K562 (cell line): Measurements from ENCODE around the gene CRYZ. TPM values are rescaled to one million over a fixed set of nuclear protein-coding genes. Genes with fewer than 3 reads are reported as not detected.

Experiments used
- ATAC-seq: fragments of 200-7000 bp; cut with Tn5 transposase; 3 replicates; pipeline ENCODE4 v1.9.1; 2020; ENCODE audit warnings: moderate library complexity
- BruUV-seq: library from RNA; stranded (reverse); fragments of 400-500 nt; replicated peaks from 2 replicates; lab custom pipeline; 2021; lab: Mats Ljungman, UMichigan
- CTCF ChIA-PET: fragments of 300-600 bp; formaldehyde crosslinking; extraction: SDS; loops from one replicate; lab custom pipeline; 2021; ENCODE audit warnings: low intra/inter-chr PET ratio; lab: Yijun Ruan, JAX
- POLR2A ChIA-PET: fragments of 300-600, 350-650 bp; sonication (Branson Sonifier 250); formaldehyde crosslinking; extraction: SDS; loops from one replicate; lab custom pipeline; 2021; ENCODE audit warnings: antibody characterized with exemption, inconsistent platforms; lab: Yijun Ruan, JAX
- DNase-seq, 4 experiments: peaks; one replicate each; pipeline versions ENCODE4 v3.0.0 to v3.0.0-alpha.2; 2011 to 2018; ENCODE audit warnings: low spot score in 3 of 4, mixed read lengths in 3 of 4; ENCODE audit errors: extremely low read depth in 1 of 4
- FAIRE-seq: peaks from 2 replicates; lab custom pipeline; 2011; peaks lifted over from hg19 to GRCh38; lab: Jason Lieb, UNC
- H2AFZ ChIP-seq: 2 replicates; pipeline ENCODE4 v1.6.0; 2011; ENCODE audit warnings: low read depth, low read length, control low read depth, inconsistent platforms
- H3K27ac ChIP-seq: fragments of 200-600 bp; 3 replicates; pipeline ENCODE4 v1.8.0; 2011; ENCODE audit warnings: low read depth, mild to moderate bottlenecking, control low read depth, inconsistent platforms, low read length, moderate library complexity, mixed read lengths; ENCODE audit errors: extremely low read depth
- H3K27me3 ChIP-seq, 2 experiments: fragments of 300-600 bp in 1 of 2; 2 replicates in 1 of 2; 3 replicates in 1 of 2; pipeline versions ENCODE4 v1.6.0 to v1.8.0; 2011; ENCODE audit warnings: inconsistent platforms in 2 of 2, low read length in 2 of 2, mild to moderate bottlenecking in 1 of 2, mixed read lengths in 1 of 2, moderate library complexity in 1 of 2; ENCODE audit not compliant: control insufficient read depth in 2 of 2, insufficient read depth in 2 of 2
- H3K36me3 ChIP-seq: fragments of 300-600 bp; 3 replicates; pipeline ENCODE4 v1.8.0; 2011; ENCODE audit warnings: mild to moderate bottlenecking, low read length, inconsistent platforms; ENCODE audit not compliant: control insufficient read depth, insufficient read depth
- H3K4me1 ChIP-seq, 2 experiments: fragments of 200-600 bp in 1 of 2; replicated peaks in 1 of 2; 2 replicates in 1 of 2; 3 replicates in 1 of 2; pipeline versions ENCODE4 v1.5.1 to v1.8.0; 2011; ENCODE audit warnings: inconsistent platforms in 2 of 2, low read length in 2 of 2, mild to moderate bottlenecking in 1 of 2, mixed read lengths in 1 of 2, moderate library complexity in 1 of 2; ENCODE audit not compliant: control insufficient read depth in 2 of 2, insufficient read depth in 2 of 2
- H3K4me2 ChIP-seq: 2 replicates; pipeline ENCODE4 v1.6.1; 2011; ENCODE audit warnings: low read length, control low read depth, inconsistent platforms, mixed read lengths; ENCODE audit not compliant: insufficient read depth
- H3K4me3 ChIP-seq: fragments of 200-600 bp; sonication (generic), shearing (Covaris generic); 2 replicates; pipeline ENCODE4 v1.5.1; 2016; ENCODE audit warnings: control low read depth, inconsistent platforms
- H3K79me2 ChIP-seq: fragments of 200-600 bp; 3 replicates; pipeline ENCODE4 v1.8.0; 2011; ENCODE audit warnings: low read length, inconsistent platforms; ENCODE audit not compliant: control insufficient read depth, insufficient read depth
- H3K9ac ChIP-seq, 2 experiments: 2 replicates each; pipeline versions ENCODE4 v1.6.0 to v1.6.1; 2011; ENCODE audit warnings: low read depth in 2 of 2, low read length in 2 of 2, control low read depth in 1 of 2, inconsistent platforms in 1 of 2, mild to moderate bottlenecking in 1 of 2, mixed read lengths in 1 of 2; ENCODE audit not compliant: insufficient read depth in 1 of 2
- H3K9me1 ChIP-seq: one replicate; pipeline ENCODE4 v1.6.0; 2011; ENCODE audit warnings: inconsistent platforms, mild to moderate bottlenecking, low read length, moderate library complexity; ENCODE audit not compliant: control insufficient read depth, insufficient read depth
- H3K9me3 ChIP-seq: replicated peaks from 2 replicates; pipeline ENCODE4 v1.5.1; 2011; ENCODE audit warnings: low read depth, low read length, inconsistent platforms; ENCODE audit not compliant: control insufficient read depth, insufficient read depth
- H4K20me1 ChIP-seq: replicated peaks from 2 replicates; pipeline ENCODE4 v1.6.1; 2011; ENCODE audit warnings: low read length, inconsistent platforms, mixed read lengths; ENCODE audit not compliant: control insufficient read depth, insufficient read depth
- ELF2 ChIP-seq: fragments of 250-450 bp; sonication (Bioruptor Pico); IDR thresholded peaks from 2 replicates; pipeline ENCODE4 v1.5.0; 2021; ENCODE audit warnings: mild to moderate bottlenecking
- IRF9 ChIP-seq: fragments of 450-650 bp; IDR thresholded peaks from 2 replicates; pipeline ENCODE4 v1.6.1; 2016; ENCODE audit warnings: missing biosample characterization, missing genetic modification characterization
- RREB1 ChIP-seq: fragments of 250-450 bp; sonication (Bioruptor Pico); IDR thresholded peaks from 2 replicates; pipeline ENCODE4 v1.4.0; 2020
- ZFPM2 ChIP-seq: fragments of 250-450 bp; sonication (Bioruptor Pico); IDR thresholded peaks from 2 replicates; pipeline ENCODE4 v1.5.1; 2022; ENCODE audit warnings: mild to moderate bottlenecking
- WGBS: fragments of 100-300 bp; shearing (Covaris generic); methylation state at CpG from one replicate; pipeline ENCODE4 v1.1.6; 2016; ENCODE audit warnings: low coverage, mixed read lengths; ENCODE audit not compliant: insufficient coverage; ENCODE audit errors: missing lambda C conversion rate; 5-methylcytosine and 5-hydroxymethylcytosine counted together
- in situ Hi-C: fragments of 300-500 bp; cut with MboI; formaldehyde crosslinking; loops from 4 replicates; pipeline ENCODE4 v1.15.0; 2018; ENCODE audit warnings: inconsistent platforms, mixed read lengths
- intact Hi-C: fragments of 100-400 bp; cut with micrococcal nuclease; formaldehyde crosslinking; loops from 2 replicates; pipeline ENCODE4 v1.14.2; 2022
- polyA plus RNA-seq, 8 experiments: library from polyadenylated mRNA; depleted of rRNA in 4 of 8; stranded (reverse) in 5 of 8; unstranded in 3 of 8; fragments of >200 nt; fragmentation: Nextera tagmentation in 2 of 8; fragmentation: Illumina TruSeq in 1 of 8; extraction: Ambion mirVana in 2 of 8; extraction: Trizol in 1 of 8; gene quantifications; 2 replicates each; pipeline versions ENCODE4 v1.2.1 to v1.2.3, GENCODE V29; 2011 to 2014; ENCODE audit warnings: inconsistent platforms in 1 of 8, missing spikeins in 1 of 8
- total RNA-seq, 7 experiments: library from RNA; depleted of rRNA in 6 of 7; stranded (reverse); fragments of >200 nt in 6 of 7; fragmentation: Illumina TruSeq in 2 of 7; extraction: Trizol in 2 of 7; gene quantifications; 2 replicates each; pipeline versions ENCODE4 v1.2.1 to v1.2.3, GENCODE V29; 2011 to 2021; ENCODE audit warnings: low replicate concordance in 1 of 7

CRYZ gene
- total and polyA plus RNA-seq, 9 of the 15 experiments (the other 6 are each of a cell fraction or from before 2014, with no cell fraction given), result 51.7 to 179 (median 81.4) TPM

GRCh38 chr1:74777525-74777924, 44.7 kb upstream of the CRYZ start (continued):
- TF ChIP-seq RREB1 (CRISPR knock-in tag) (no peak), IRF9 (no peak)

GRCh38 chr1:74775735-74776134, 42.9 kb upstream of the CRYZ start:
- 0% methylated on average over 2 of the region's 2 CpGs for whole genome bisulfite sequencing
- H3K4me2 ChIP-seq, result no peak overlapping the region
- H3K27me3 ChIP-seq, result no peaks in the 10 kb centered on the region
- no peaks in the 10 kb centered on the region for H3K36me3 ChIP-seq
- no peaks in the 10 kb centered on the region for H4K20me1 ChIP-seq
- ATAC-seq, result no peak
- no peak overlapping the region for H3K4me3 ChIP-seq
- no peaks in the 10 kb centered on the region; a peak in 1 of 5 replicates for H3K4me1 ChIP-seq
- no peak overlapping the region for H2AFZ ChIP-seq
- no TSS peak for BruUV-seq
- no peak for DNase-seq
- H3K79me2 ChIP-seq, result no peaks in the 10 kb centered on the region
- H3K27ac ChIP-seq, result no peak overlapping the region
- no peaks in the 10 kb centered on the region for H3K9me3 ChIP-seq
- ChIA-PET POLR2A (interaction anchor here (0.6 kb wide), 1 partner anchor 898 kb away, joined by 3 read pairs; no protein-coding TSS in a partner anchor), CTCF (no interaction called here)
- H3K9me1 ChIP-seq, result no peaks in the 10 kb centered on the region
- TF ChIP-seq ZFPM2 (CRISPR knock-in tag), result no peak
- no peak for TF ChIP-seq ELF2
- intact Hi-C loops, result no loop called here
- H3K9ac ChIP-seq, result no peak overlapping the region
- in situ Hi-C loops, result no loop called here
- no peak for FAIRE-seq
